ENCODE data around the gene TCEAL1.
"Not testable (repeated sequence)": the region's sequence is repeated elsewhere in the genome, so short reads cannot be mapped to it uniquely, and the experiment has no call there.

TCEAL1 gene

DNA sequence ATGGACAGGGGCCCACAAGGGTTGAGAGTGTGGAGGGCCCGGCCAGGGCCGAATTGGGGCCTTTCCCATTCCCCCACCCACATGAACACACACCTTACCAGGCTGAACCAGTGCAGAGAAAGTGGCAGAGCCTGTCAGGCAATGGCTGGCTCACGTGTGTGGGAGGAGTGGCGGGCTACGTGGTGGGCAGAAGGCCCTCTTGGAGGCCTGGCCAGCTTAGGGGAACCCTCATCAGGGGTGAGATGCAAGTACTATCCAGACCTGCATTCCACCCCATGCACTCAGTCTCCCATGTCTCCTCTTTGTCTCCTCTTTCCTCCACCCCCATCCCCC, 42.5 kb upstream of the TCEAL1 start:
- Histone ChIP-seq H3K27ac (replicated peaks) (no peak overlapping the region), H3K4me3 (replicated peaks; ENCODE audit: insufficient read depth, low read length) (peak overlapping the region; percentile 60)
- DNase-seq (ENCODE audit: low read depth in 1 of 2, low spot score in 1 of 2) = no peak

DNA sequence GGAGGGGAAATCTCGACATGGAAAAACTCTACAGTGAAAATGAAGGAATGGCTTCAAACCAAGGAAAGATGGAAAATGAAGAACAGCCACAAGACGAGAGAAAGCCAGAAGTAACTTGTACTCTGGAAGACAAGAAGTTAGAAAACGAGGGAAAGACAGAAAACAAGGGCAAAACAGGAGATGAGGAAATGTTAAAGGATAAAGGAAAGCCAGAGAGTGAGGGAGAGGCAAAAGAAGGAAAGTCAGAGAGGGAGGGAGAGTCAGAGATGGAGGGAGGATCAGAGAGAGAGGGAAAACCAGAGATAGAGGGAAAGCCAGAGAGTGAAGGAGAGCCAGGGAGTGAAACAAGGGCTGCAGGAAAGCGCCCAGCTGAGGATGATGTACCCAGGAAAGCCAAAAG, 42.1 kb upstream of the TCEAL1 start:
- no peak for DNase-seq (ENCODE audit: low read depth in 1 of 2, low spot score in 1 of 2)
- Histone ChIP-seq H3K27ac (replicated peaks) (no peak overlapping the region), H3K27me3 (ENCODE audit: insufficient read depth, poor library complexity, severe bottlenecking) (peaks cover 9% of the 10 kb centered on the region), H3K4me3 (replicated peaks; ENCODE audit: insufficient read depth, low read length) (no peak overlapping the region)
- TF ChIP-seq, protein P1, sequence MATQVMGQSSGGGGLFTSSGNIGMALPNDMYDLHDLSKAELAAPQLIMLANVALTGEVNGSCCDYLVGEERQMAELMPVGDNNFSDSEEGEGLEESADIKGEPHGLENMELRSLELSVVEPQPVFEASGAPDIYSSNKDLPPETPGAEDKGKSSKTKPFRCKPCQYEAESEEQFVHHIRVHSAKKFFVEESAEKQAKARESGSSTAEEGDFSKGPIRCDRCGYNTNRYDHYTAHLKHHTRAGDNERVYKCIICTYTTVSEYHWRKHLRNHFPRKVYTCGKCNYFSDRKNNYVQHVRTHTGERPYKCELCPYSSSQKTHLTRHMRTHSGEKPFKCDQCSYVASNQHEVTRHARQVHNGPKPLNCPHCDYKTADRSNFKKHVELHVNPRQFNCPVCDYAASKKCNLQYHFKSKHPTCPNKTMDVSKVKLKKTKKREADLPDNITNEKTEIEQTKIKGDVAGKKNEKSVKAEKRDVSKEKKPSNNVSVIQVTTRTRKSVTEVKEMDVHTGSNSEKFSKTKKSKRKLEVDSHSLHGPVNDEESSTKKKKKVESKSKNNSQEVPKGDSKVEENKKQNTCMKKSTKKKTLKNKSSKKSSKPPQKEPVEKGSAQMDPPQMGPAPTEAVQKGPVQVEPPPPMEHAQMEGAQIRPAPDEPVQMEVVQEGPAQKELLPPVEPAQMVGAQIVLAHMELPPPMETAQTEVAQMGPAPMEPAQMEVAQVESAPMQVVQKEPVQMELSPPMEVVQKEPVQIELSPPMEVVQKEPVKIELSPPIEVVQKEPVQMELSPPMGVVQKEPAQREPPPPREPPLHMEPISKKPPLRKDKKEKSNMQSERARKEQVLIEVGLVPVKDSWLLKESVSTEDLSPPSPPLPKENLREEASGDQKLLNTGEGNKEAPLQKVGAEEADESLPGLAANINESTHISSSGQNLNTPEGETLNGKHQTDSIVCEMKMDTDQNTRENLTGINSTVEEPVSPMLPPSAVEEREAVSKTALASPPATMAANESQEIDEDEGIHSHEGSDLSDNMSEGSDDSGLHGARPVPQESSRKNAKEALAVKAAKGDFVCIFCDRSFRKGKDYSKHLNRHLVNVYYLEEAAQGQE (IDR thresholded peaks at IDR 0.05; ENCODE audit: insufficient replicate concordance, low read depth) = no peak
- TF ChIP-seq, protein P2, sequence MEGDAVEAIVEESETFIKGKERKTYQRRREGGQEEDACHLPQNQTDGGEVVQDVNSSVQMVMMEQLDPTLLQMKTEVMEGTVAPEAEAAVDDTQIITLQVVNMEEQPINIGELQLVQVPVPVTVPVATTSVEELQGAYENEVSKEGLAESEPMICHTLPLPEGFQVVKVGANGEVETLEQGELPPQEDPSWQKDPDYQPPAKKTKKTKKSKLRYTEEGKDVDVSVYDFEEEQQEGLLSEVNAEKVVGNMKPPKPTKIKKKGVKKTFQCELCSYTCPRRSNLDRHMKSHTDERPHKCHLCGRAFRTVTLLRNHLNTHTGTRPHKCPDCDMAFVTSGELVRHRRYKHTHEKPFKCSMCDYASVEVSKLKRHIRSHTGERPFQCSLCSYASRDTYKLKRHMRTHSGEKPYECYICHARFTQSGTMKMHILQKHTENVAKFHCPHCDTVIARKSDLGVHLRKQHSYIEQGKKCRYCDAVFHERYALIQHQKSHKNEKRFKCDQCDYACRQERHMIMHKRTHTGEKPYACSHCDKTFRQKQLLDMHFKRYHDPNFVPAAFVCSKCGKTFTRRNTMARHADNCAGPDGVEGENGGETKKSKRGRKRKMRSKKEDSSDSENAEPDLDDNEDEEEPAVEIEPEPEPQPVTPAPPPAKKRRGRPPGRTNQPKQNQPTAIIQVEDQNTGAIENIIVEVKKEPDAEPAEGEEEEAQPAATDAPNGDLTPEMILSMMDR (IDR thresholded peaks at IDR 0.05; ENCODE audit: insufficient read depth, low read length) = no peak
- TF ChIP-seq GABPA (IDR thresholded peaks at IDR 0.05; ENCODE audit: low read depth) (no peak), POLR2AphosphoS5 (IDR thresholded peaks at IDR 0.05; ENCODE audit: low read depth) (no peak), SPI1 (IDR thresholded peaks at IDR 0.05; ENCODE audit: borderline replicate concordance, low read depth) (no peak)

More for the DNA sequence above, 42.5 kb upstream of the TCEAL1 start:
- H3K27me3 ChIP-seq (ENCODE audit: insufficient read depth, poor library complexity, severe bottlenecking) = peaks cover 9% of the 10 kb centered on the region
- TF ChIP-seq, protein P2 (IDR thresholded peaks at IDR 0.05; ENCODE audit: insufficient read depth, low read length) = no peak
- TF ChIP-seq, protein P1 (IDR thresholded peaks at IDR 0.05; ENCODE audit: insufficient replicate concordance, low read depth) = no peak
- TF ChIP-seq SPI1 (IDR thresholded peaks at IDR 0.05; ENCODE audit: borderline replicate concordance, low read depth) = no peak
- TF ChIP-seq POLR2AphosphoS5 (IDR thresholded peaks at IDR 0.05; ENCODE audit: low read depth) = no peak
- TF ChIP-seq GABPA (IDR thresholded peaks at IDR 0.05; ENCODE audit: low read depth) = no peak

DNA sequence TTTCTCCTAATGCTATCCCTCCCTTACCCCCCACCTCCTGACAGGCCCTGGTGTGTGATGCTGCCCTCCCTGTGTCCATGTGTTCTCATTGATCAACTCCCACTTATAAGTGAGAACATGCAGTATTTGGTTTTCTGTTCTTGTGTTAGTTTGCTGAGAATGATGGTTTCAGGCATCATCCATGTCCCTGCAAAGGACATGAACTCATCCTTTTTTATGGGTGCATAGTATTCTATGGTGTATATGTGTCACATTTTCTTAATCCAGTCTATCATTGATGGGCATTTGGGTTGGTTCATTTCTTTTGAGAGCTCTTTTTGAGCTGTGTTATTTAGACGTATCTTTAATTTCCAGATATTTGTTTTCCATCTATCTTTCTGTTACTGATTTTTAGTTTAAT, 36.5 kb upstream of the TCEAL1 start:
- H3K4me3 ChIP-seq (replicated peaks; ENCODE audit: insufficient read depth, low read length); DNase-seq (ENCODE audit: low read depth in 1 of 2, low spot score in 1 of 2); H3K27me3 ChIP-seq (ENCODE audit: insufficient read depth, poor library complexity, severe bottlenecking); H3K27ac ChIP-seq (replicated peaks): not testable (repeated sequence)

DNA sequence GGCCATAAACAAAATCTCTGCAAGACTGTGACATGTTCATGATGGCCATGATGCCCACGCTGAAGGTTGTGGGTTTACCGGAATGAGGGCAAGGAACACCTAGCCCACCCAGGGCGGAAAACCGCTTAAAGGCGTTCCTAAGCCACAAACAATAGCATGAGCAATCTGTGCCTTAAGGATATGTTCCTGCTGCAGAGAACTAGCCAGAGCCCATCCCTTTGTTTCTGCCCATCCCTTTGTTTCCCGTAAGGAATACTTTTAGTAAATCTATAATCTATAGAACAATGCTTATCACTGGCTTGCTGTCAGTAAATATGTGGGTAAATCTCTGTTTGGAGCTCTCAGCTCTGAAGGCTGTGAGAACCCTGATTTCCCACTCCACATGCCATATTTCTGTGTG, 33.6 kb upstream of the TCEAL1 start:
- H3K27me3 ChIP-seq (ENCODE audit: insufficient read depth, poor library complexity, severe bottlenecking); H3K27ac ChIP-seq (replicated peaks); H3K4me3 ChIP-seq (replicated peaks; ENCODE audit: insufficient read depth, low read length); DNase-seq (ENCODE audit: low read depth in 1 of 2, low spot score in 1 of 2): not testable (repeated sequence)

DNA sequence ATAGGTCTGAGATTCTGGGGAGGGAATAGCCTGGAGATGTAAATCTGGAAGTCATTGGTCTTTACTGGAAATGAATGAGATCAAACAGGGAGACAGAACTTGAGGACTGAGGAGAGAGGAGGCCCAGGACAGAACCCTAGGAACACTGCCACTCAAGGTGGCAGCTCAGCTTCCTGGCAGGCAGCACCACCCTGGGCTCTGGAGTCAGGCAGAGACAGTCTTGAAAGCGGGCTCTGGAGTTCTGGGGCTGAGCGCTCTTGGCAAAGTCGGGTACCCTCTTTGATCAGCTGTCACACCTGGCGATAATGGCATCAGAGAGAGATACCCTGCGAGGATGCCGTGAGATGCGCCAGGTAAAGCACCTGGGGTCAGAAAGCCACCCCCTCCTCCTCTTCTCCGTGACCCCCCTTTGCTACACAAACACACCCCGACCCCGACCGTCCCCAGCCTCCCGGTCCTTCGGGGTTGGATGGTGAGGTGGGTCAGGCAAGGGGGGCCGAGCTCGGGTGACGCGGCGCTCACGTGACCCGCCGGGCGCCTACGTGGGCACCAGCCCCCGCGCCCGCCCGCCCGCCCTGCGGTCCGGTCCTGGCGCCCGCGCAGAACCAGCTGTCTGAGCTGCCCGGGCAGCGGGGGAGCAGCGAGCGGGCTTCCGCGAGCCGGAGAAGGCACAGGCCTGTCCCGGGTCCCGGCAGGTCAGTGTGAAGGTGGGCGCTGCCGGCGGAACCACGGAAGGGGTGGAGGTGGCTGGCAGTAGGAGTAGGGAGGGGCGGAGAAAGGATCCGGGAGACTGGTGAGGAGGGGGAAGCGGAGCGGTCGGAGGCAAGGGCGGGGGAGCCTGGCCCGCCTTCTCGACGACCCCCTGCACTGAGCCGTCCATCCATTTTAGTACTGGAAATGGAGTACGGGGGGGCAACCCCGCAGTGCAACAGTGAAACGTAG, 21.1 kb upstream of the TCEAL1 start, which contains the start of gene TCEAL3:
TSS of gene TCEAL3 (plus strand) at position 600 of the 942 bp plus-strand sequence. CDS start 1,102 bp downstream, outside the sequence.
- TF ChIP-seq POLR2AphosphoS5 (IDR thresholded peaks at IDR 0.05; ENCODE audit: low read depth) (no peak), GABPA (IDR thresholded peaks at IDR 0.05; ENCODE audit: low read depth) (no peak), SPI1 (IDR thresholded peaks at IDR 0.05; ENCODE audit: borderline replicate concordance, low read depth) (no peak)
- TF ChIP-seq, protein P2 (IDR thresholded peaks at IDR 0.05; ENCODE audit: insufficient read depth, low read length) = no peak
- TF ChIP-seq, protein P1 (IDR thresholded peaks at IDR 0.05; ENCODE audit: insufficient replicate concordance, low read depth) = no peak
- DNase-seq (ENCODE audit: low read depth in 1 of 2, low spot score in 1 of 2) = no peak
- peak within 1 kb of the TSS; percentile 28 for H3K4me3 ChIP-seq (replicated peaks; ENCODE audit: insufficient read depth, low read length)
- H3K27me3 ChIP-seq (ENCODE audit: insufficient read depth, poor library complexity, severe bottlenecking) = peaks cover 18% of the 10 kb centered on the region
- no peak within 1 kb of the TSS for H3K27ac ChIP-seq (replicated peaks)

Data from HL-60 (cell line).